Measurements from ENCODE around the gene PTPRE. TPM values are rescaled to one million over a fixed set of nuclear protein-coding genes. Genes with fewer than 3 reads are reported as not detected.
"Not testable (repeated sequence)": the region's sequence is repeated elsewhere in the genome, so short reads cannot be mapped to it uniquely, and the experiment has no call there.

The PTPRE gene
- total RNA-seq, 1 donor from 2014 or later = 49.7 TPM

DNA sequence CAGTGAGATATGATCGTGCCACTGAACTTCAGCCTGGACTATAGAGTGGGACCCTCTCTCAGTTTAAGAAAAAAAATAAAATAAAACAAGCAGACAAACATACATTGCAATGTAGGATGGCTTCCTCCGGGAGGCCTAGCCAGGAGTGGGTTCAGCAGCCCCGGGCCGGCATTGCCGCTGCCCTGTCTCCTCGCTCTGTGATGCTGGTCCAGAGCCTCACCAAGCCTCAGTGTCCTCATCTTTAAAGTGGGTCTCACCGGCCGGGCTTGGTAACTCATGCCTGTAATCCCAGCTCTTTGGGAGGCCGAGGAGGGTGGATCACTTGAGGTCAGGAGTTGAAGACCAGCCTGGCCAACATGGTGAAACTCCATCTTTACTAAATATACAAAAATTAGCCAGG, 71.6 kb downstream of the PTPRE start:
- no peak for DNase-seq (ENCODE audit: low spot score)

DNA sequence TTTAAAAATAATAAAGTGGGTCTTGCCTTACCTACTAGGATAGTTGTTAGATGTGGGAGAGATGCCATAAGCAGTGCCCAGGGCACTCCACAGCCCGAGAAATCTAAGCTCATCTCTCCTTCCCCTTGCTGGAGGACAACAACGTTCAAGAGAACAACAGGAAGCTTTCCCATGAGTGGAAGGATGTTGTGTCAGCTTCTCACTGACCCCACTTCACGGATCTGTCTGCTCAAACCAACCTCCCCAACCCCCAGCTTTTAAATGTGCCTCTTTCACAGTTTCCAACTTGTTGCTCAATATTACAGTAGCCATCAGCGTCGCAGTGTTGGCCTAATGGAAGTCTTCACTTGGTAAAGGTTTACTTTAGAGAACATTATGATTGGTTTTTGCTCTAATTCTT, 72.1 kb downstream of the PTPRE start:
- no peak for DNase-seq (ENCODE audit: low spot score)

DNA sequence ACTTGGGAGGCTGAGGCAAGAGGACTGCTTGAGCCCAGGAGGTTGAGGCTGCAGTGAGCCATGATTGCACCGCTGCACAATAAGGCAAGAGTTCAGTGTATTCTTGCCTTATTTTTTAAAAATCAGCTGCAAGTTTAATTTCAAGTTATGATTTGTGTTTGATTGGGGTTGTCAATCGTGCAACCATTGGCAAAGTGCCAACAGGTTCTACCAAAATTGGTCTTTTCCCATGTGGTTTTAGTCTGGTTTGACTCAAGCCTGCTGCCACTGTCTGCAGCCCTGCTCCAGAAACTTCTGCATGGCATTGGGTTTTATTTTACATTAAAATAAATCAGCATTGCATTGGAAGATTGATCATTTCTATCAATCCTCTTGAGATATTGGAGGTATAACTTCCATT, 72.7 kb downstream of the PTPRE start:
- no peak for DNase-seq (ENCODE audit: low spot score)

DNA sequence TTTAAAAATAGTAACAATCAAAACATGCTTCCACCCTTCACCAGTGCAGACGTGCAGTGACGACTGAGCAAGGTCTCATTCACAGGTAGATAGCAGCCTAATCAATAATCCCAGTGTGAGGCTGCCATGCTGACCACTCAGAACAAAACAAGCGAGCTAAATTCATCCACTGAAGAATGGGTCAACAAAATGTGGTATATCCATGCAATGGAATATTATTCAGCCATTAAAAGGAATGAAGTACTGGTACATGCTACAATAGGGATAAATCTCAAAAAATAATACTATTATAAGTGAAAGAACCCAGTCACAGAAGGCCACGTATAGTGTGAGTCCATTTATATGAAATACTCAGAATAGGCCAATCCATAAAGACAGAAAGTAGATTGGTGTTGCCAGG, 74.0 kb downstream of the PTPRE start:
- DNase-seq (ENCODE audit: low spot score) = no peak

DNA sequence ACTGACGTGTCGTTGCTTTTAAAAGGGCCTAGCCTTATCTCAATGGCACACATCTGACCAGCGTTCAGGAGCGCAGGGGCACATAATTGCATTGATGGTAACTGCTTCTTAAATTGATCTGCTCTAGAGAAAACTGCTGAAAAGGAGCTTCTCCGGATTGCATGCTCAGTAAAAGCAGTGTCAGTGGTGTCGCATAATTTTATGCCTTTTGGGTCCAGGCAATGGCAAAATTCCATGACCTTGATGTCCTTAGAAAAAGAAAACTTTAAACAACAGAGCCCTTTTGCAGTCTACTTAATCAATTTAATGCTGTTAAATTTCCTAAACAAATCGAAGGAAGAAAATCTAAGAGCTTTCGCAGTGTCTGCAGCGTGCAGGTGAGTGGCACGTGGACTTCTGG, 75.7 kb downstream of the PTPRE start:
- no peak for DNase-seq (ENCODE audit: low spot score)

DNA sequence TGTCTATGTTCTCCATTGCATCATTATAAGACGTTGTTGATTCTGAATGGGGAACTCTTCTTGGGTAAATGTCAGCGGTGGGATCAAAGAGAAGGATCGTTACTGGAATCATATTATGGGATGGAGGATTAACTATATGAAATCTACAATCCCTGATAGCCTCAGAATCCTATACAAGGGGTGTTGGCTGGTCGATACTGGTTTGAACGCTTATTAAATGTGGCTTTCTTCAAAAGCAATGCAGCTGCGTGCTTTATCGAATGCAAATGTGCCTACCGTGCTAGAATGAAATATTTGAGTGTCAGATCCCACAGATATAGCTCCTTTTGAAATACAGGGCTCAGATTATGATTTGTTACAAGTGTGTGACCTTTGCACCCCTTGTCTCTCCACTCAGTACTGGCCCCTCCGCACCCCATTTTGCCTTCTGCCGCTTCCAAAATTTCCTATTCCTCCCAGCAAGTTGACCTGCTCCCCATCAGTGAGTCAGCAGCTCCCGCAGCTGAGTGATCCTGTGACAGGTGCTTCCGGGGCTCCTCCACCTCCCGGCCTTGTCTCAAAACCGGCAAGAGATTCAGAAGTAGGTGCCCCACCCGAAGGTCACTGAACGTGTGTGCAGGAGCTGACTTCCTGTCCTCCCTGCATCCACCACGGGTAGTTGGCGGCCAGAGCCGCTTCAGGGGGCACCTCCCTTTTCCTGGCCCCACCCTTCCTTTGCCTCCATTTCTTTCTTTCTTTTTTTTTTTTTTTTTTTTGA, 76.6 kb downstream of the PTPRE start:
- DNase-seq (ENCODE audit: low spot score) = no peak

DNA sequence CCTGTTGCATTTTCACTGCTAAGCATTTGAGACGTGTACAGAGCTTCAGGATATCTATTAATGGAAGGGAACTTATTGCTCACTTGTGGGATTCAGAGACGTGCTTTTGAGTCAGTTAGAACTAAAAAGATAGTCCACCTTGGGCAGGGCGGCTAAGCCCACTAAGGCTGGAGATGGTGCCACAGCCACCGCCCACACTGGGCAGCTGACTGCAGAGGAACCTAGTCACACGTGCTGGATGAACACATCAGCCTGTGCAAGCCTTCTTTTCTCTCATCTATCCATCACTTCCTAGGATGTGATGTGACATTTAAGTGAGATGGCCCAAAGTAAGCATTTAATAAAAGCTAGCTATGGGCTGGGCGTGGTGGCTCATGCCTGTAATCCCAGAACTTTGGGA, 78.0 kb downstream of the PTPRE start:
- no peak for DNase-seq (ENCODE audit: low spot score)

DNA sequence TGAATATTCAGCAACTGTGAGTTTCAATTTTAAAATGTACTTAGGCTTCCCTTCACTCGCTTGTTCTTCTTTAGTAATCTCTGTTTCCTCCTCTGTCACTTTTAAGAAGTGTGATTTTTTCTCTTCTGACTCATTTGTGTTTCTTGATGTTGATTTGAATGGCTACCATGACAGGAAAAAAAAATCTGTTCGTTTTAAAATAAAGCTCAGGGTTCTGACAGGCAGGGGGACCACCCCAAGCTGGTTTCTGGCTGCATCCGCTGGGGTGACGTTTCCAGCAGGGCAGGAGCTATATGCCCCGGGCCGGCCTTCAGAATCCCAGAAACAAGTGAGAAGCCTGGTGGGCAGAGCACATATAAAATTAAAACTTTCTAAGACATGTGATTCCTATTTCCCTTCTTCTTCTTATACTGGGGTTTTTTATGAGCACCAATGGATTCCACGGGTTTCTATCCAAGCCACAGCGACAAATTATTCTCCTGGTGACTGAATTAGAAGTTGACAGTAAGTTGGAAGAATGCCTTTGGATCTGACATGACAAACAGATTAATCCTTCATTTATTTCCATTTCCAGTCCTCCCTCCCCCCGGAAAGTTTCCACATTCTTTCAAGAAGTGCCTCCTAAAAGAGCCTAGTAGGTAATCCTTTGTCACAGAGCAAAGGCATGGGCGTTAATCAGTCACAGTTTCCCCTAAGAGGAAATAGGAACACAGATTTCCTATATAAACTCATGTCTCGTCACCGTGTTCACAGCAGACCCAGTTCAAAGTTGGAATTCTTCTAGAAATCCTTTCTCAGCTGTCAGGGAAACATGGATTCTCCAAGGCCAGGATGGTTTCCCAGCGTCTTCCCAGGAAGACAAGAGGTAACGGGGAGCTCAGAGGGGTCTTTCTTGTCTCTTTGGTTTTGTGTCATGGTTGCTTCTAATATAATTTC, 79.9 kb downstream of the PTPRE start:
- no peak for DNase-seq (ENCODE audit: low spot score)

DNA sequence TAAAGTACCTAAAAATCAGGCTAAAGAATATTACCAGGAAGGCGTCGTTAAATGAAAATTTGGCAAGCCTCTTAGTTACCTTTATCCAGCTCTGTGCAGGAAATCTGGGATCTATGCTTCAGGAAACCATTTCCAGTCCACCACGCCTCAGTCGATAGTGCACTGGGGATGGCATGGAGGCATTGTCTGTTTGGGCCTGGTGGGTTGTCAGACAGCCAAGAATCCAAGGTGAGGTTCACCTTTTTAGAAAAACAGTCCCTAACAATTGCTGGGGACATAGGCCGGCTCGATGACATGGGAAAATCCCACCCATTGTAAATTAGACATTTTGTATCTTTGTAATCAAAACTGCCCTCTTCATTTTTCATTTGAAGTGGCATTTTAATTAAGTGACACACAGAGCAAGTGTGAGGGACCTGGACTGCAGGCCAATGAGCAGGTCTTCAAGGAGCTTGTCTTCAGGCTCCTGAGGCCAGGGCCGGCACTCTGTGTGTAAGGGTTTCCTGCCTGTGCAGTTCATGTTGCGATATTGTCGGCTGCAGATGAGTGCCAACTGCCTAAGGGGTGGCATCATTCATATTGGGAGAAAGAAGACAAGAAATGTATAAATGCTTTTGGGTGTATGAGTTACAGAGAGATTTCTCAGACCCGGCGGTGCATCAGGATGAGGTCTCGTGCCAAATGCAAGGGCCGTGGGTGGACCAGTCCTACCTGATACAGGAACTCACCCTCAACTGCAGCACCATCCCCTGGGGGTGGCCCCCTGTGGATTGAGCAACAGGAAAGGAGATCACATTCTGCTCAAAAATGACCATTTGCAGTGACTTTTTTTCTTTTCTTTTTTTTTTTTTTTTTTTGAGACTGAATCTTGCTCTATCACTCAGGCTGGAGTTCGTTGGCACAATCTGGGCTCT, 80.8 kb downstream of the PTPRE start:
- DNase-seq (ENCODE audit: low spot score) = no peak

DNA sequence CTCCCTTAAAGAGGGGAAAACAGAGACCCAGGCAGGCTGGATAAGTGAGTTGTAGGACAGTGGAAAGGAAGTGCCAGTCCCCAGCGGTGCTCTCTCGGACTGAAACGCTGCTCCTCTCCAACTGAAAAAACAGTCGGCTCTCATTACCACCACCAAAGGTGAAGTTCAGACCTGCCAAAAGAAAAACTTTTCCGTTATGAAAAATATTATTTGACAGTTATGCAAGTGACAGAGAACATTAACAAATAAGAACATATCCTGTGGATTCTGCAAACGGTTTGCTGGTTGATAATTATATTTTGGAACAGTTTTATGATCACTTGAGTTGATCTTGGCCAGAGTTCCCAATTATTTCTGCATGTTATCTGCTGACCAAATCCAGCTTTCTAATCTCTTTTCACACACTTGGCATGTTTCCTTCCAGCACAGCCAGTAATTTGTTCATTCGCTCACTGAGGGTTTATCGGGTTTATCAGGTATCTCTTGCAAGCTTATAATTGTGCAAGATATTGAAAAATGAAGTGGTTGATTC, 82.6 kb downstream of the PTPRE start:
- DNase-seq (ENCODE audit: low spot score) = no peak

DNA sequence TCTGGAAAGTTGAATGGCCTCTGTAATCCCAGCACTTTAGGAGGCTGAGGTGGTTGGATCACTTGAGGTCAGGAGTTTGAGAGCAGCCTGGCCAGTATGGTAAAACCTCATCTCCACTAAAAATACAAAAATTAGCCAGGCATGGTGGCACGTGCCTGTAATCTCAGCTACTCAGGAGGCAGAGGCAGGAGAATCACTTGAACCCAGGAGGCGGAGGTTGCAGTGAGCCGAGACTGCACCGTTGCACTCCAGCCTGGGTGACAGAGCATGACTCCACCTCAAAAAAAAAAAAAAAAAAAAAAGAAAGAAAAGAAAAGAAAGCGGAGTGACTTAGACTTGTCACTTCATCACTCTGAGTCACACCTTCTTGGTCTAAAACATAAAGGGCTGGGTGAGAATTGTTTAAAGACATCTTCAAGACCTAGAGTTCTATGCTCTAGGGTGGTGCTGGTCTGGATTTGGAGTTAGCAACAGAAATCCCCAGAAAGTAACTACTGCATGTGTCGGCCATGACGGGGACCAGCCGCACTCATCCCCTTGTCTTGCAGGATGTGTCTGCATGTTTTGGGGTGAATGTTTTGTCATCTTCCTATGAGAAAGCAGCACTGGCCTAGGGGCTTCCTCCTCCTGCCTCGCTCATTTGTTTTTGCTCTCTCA, 83.4 kb downstream of the PTPRE start:
- not testable (repeated sequence) for DNase-seq (ENCODE audit: low spot score)

DNA sequence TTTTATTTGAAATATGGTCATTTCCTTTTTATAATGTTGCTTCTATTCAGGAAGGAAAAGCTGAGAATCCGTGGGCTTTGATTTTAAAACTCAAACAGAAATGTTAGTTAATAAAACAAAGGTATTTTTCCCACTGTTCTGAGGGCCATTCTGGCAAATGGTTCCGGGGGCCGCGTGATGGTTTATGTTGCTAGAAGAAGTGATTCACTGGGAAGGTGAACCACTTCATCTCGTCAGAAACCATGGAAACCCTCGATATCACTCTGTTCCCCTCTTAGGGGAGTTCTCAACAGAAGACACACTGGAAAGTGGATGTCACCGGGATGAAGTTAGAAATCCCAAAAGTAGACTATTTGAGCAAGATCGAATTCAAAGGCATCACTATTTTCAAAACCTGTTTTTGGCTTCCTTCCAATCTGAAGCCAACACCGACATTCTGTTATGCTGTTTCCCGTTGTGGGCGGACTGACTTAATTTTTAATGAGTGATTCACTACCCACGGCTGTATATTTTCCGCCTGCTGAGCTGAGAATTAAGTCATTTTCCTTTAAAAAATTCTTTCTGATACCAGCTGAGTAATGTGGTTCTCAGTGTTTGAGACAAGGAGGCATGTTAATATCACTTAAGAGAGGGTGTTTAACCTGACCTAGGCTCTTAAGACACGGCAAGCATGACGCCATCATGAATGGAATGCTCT, 84.1 kb downstream of the PTPRE start:
- DNase-seq (ENCODE audit: low spot score) = no peak

DNA sequence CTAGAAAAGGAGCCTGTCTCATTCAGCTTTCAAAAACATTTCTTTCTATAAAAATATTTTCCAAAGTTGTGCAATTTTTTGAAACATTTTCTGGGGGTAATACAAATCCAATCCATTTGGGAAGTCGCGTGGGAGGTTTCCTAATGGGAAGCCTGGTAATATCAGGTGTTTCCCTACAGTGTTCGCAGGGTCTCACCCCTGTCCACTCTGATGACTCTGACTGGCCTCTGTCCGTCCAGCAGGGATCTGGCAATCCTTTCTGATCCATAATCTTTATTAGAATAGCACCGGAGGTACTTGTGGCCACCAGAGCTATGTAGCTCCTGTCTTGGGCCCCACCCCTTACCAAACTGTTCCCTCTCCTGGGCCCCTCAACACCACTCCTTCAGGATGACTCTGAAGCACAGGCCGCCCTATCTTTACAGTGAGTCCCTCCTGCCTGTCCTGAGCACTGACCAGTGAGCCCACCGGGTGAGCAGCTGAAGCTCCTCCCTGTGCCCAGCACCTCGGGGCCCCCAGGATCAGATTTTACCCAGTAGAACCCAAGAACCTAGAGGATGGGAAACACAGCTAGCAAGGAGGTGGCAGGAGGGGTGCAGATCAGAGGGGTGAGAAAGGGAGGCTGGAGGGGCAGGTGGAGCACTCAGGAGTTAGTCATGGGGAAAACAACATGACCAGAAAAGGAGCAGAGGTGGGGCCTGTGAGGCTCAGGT, 84.8 kb downstream of the PTPRE start:
- no peak for DNase-seq (ENCODE audit: low spot score)

DNA sequence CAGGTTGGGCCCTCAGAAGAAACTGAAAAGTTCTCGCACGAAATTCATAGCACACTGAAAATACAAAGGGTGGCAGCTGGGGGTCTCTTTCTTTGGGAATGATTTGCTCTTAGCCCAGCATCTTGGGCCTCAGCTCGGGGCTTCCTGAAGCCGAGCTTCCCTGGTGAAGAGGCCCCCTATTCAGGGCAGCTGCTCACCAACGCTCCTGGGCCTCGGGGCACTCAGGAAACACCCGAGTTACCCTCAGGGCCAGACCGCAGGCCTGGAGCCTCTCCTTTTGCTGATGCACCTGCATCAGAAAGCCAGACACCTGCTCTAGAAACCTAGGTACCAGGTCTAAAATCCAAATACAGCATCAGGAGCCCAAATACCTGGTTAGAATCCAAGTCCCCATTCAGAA, 85.5 kb downstream of the PTPRE start:
- DNase-seq (ENCODE audit: low spot score) = no peak

DNA sequence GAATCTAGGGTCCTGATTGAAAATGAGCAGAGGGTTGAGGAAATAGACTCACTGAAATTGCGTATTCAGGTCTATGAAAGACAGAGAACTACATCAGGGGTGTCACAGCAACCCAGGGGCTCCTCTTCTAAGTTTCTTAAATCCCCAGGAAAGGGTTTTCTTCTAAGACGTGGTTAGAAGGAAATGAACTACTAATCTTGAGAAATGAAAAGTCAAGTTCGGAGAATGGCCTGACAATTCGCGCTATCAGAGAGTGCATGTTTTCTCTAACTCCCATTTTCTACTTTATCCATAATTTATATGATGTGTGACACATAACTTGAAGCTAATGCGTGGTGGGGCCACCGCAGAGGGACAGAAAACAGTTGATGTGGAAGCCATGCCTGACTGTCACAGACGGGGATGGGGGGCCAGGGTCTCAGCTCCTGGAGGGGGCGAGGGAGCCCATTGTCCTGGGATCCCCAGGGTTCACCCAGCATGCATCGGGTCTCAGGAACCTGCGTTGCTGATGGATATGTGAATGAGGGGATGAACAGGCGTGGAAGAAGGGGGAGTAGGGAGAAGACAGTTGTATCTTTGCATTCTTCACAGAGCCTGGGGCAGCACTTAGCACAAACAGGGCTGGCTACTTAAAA, 86.3 kb downstream of the PTPRE start:
- no peak for DNase-seq (ENCODE audit: low spot score)

DNA sequence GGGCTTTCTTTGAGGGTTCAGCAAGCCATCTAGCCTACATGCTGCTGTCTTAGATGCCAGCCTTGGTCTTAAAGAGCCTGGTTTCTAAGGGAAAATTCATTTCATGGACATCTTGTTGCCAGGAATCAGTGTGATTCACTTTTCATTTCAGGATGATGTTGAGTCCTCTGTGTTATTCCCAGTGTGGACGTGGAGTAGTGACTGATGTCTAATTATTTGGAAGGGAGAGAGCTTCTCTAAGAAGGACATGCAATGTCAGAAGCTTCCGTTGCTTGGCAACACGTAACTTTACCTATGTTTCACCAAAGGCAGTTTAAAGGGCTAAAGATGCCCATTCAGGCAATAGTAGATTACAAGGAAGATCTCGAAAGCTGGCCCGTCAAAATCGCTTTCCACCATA, 89.0 kb downstream of the PTPRE start:
- no peak for DNase-seq (ENCODE audit: low spot score)

DNA sequence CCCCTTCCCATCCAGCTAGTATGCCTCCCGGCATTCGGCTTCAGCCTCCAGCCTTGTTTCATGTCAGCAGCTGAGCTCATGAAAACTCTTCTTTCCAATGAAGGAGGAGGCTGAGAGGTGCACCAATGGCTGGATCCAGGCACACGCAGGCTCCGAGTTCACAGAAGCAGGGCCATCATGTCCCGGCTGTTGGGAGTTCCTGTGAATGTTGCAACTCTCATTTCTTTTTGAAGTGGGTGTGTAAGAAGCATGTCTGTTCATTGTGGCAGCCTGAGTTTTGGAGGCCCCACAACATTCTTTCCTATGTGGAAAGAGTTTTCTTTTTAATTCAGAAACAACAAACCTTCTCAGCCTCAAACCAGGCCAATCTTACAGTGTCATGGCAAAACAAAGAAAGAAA, 89.7 kb downstream of the PTPRE start:
- DNase-seq (ENCODE audit: low spot score) = no peak

DNA sequence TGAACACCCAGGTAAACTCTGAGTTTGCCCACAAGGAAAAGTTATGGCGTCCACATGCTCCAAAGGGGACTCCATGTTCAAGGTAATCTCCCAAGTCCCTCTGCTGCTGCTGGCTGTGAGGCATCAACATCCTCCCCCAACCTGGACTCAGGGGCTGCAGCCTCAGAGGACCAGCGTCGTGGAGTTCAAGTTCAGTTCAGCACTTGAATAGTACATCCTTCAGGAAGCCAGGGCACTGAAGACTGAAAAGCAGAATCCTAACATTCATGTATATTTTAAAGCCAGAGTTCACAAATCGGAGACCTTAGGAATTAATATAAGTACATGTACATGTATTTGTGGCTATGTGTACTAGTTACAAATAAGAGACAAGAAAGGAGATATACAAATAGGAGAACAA, 90.4 kb downstream of the PTPRE start:
- no peak for DNase-seq (ENCODE audit: low spot score)

DNA sequence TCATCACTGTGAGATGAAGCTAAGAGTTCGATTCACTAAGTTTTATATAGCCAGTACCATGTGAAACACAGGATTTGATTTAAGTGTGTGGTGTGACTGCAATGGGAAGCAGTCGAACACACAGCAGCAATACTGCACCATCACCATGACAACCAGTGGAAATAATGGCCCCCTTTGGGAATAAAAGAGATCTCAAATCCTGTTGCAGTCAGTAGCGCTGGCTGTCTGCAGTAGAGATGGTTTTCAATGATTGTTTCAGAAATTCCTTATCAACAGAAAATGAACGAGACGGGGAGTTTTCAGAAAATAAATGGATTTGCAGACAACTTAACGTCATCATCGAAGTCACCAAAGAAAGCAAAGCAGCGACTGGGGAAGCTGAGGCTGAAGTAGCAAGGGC, 91.0 kb downstream of the PTPRE start:
- DNase-seq (ENCODE audit: low spot score) = no peak
